Endothelial cell of umbilical vein (primary cell): ENCODE data around the gene ZNF672.

Experiments
- EZH2 ChIP-seq: IDR thresholded peaks from 2 replicates; pipeline ENCODE4 v1.6.1; 2012; ENCODE audit warnings: borderline replicate concordance, low read depth, mild to moderate bottlenecking, moderate library complexity, low read length, inconsistent platforms; ENCODE audit not compliant: severe bottlenecking
- JUN ChIP-seq: IDR thresholded peaks from 2 replicates; pipeline ENCODE4 v1.6.1; 2011; ENCODE audit warnings: borderline replicate concordance, low read depth; ENCODE audit not compliant: insufficient read length, insufficient read depth
- POLR2A ChIP-seq: IDR thresholded peaks from 2 replicates; pipeline ENCODE4 v1.6.1; 2012; ENCODE audit warnings: low read depth, mild to moderate bottlenecking, control low read depth, low read length
- TF ChIP-seq, protein P1 (sequence below): IDR thresholded peaks from 2 replicates; pipeline ENCODE4 v1.6.1; 2011; ENCODE audit not compliant: insufficient read depth, insufficient read length
- TF ChIP-seq, protein P2 (sequence below), 2 donors: IDR thresholded peaks; 1 replicate in 1 of 2; 2 replicates in 1 of 2; pipeline ENCODE4 v1.5.1; 2011; ENCODE audit warnings: low read length in 2 of 2, mild to moderate bottlenecking in 2 of 2, moderate library complexity in 2 of 2, control low read depth in 1 of 2, inconsistent platforms in 1 of 2, low read depth in 1 of 2; ENCODE audit not compliant: insufficient read depth in 1 of 2; ENCODE audit errors: extremely low read depth in 1 of 2

DNA sequence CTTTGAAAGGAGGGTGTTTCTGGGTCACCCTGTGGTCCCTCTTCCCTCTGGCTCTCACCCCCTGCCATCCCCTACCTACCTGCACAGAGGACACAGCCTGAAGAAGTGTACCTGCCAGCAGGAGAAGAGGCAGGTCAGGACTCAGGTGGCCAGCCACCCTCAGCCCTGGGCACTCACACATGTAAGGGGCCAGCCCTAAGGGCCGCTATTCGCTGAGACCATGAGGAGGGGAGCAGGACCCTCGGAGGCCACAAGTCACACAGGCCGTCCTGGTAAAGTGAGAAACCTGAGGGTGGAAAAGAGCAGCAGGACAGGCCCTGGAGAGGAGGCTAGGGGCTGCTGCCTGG is 19.7 kb downstream of the ZNF672 start:
- TF ChIP-seq, protein P1, sequence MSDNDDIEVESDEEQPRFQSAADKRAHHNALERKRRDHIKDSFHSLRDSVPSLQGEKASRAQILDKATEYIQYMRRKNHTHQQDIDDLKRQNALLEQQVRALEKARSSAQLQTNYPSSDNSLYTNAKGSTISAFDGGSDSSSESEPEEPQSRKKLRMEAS, result no peak
- TF ChIP-seq, protein P2, sequence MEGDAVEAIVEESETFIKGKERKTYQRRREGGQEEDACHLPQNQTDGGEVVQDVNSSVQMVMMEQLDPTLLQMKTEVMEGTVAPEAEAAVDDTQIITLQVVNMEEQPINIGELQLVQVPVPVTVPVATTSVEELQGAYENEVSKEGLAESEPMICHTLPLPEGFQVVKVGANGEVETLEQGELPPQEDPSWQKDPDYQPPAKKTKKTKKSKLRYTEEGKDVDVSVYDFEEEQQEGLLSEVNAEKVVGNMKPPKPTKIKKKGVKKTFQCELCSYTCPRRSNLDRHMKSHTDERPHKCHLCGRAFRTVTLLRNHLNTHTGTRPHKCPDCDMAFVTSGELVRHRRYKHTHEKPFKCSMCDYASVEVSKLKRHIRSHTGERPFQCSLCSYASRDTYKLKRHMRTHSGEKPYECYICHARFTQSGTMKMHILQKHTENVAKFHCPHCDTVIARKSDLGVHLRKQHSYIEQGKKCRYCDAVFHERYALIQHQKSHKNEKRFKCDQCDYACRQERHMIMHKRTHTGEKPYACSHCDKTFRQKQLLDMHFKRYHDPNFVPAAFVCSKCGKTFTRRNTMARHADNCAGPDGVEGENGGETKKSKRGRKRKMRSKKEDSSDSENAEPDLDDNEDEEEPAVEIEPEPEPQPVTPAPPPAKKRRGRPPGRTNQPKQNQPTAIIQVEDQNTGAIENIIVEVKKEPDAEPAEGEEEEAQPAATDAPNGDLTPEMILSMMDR (IDR thresholded peaks at IDR 0.05; ENCODE audit: extremely low read depth in 1 of 2, insufficient read depth in 1 of 2, low read depth in 1 of 2, low read length in 2 of 2), result no peak
- no peak for TF ChIP-seq EZH2
- TF ChIP-seq JUN, result no peak
- TF ChIP-seq POLR2A, result no peak
